GM12878 (cell line): ENCODE results near the gene YAE1.

Experiments used
- ESRRA ChIP-seq: IDR thresholded peaks from 2 replicates; pipeline ENCODE4 v1.6.1; 2012; ENCODE audit warnings: mild to moderate bottlenecking, low read length, improper control_type of control experiment
- HDAC2 ChIP-seq: fragments of 200-600 bp; sonication (generic); IDR thresholded peaks from 2 replicates; pipeline ENCODE4 v1.6.1; 2017
- MTA2 ChIP-seq: fragments of 450-650 bp; IDR thresholded peaks from 2 replicates; pipeline ENCODE4 v1.6.1; 2016; ENCODE audit warnings: low read depth, mild to moderate bottlenecking, moderate library complexity
- NRF1 ChIP-seq: conservative IDR thresholded peaks from 2 replicates; pipeline ENCODE4 v1.6.1; 2011; ENCODE audit warnings: mild to moderate bottlenecking, low read depth, low read length, improper control_type of control experiment
- POLR2A ChIP-seq: IDR thresholded peaks from 2 replicates; pipeline ENCODE4 v1.6.1; 2011; ENCODE audit warnings: low read depth, mild to moderate bottlenecking, low read length
- SMAD1 ChIP-seq: fragments of 450-650 bp; IDR thresholded peaks from 2 replicates; pipeline ENCODE4 v1.6.1; 2018; ENCODE audit warnings: mild to moderate bottlenecking, low read depth; ENCODE audit not compliant: partially characterized antibody
- TF ChIP-seq, protein P1 (sequence below), 3 experiments: IDR thresholded peaks in 2 of 3; conservative IDR thresholded peaks in 1 of 3; 2 replicates each; pipeline ENCODE4 v1.5.1; 2011; ENCODE audit warnings: low read depth in 3 of 3, low read length in 3 of 3, mild to moderate bottlenecking in 3 of 3, control low read depth in 2 of 3, moderate library complexity in 2 of 3, inconsistent platforms in 1 of 3, mixed read lengths in 1 of 3; ENCODE audit not compliant: control insufficient read depth in 2 of 3, insufficient read depth in 1 of 3; ENCODE audit errors: extremely low read depth in 1 of 3

DNA sequence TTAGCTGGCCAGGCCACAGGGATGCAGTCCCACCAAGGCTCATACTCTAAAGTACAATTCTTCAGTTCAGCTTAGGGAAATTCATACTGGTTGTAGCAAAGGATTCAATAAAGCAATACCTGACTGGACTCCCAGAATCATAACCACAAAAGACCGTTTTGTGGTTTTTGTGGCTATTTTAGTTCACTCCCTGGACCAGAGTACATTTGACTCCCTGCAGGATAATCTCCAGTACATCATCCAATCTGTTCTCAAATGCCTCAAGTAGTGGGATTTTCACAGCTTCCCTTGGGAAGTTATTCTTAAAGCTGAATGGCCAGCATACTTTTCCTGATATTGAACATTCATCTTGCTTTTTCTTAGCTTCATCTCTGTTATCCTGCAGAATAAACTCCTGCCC is 29.3 kb upstream of the YAE1 start:
- TF ChIP-seq POLR2A (no peak), ESRRA (no peak), NRF1 (no peak), SMAD1 (no peak), HDAC2 (no peak), MTA2 (no peak)
- TF ChIP-seq, protein P1, sequence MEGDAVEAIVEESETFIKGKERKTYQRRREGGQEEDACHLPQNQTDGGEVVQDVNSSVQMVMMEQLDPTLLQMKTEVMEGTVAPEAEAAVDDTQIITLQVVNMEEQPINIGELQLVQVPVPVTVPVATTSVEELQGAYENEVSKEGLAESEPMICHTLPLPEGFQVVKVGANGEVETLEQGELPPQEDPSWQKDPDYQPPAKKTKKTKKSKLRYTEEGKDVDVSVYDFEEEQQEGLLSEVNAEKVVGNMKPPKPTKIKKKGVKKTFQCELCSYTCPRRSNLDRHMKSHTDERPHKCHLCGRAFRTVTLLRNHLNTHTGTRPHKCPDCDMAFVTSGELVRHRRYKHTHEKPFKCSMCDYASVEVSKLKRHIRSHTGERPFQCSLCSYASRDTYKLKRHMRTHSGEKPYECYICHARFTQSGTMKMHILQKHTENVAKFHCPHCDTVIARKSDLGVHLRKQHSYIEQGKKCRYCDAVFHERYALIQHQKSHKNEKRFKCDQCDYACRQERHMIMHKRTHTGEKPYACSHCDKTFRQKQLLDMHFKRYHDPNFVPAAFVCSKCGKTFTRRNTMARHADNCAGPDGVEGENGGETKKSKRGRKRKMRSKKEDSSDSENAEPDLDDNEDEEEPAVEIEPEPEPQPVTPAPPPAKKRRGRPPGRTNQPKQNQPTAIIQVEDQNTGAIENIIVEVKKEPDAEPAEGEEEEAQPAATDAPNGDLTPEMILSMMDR (IDR thresholded peaks at IDR 0.05 in 2 of 3, conservative IDR thresholded peaks at IDR 0.05 in 1 of 3; ENCODE audit: control insufficient read depth in 2 of 3, extremely low read depth in 1 of 3, insufficient read depth in 1 of 3, low read depth in 3 of 3, low read length in 3 of 3): no peak
